GM12864 (cell line): ENCODE data around the gene AFF1.

Source experiments
- DNase-seq: peaks from one replicate; pipeline ENCODE4 v3.0.0-alpha.2; 2011; ENCODE audit warnings: low read depth
- H3K4me3 ChIP-seq: 2 replicates; pipeline ENCODE4 v1.5.1; 2011; ENCODE audit warnings: mild to moderate bottlenecking, low read depth, low read length, control low read depth
- CTCF ChIP-seq: IDR thresholded peaks from 2 replicates; pipeline ENCODE4 v1.5.1; 2011; ENCODE audit warnings: low read depth, mild to moderate bottlenecking, moderate library complexity, low read length, control low read depth, inconsistent platforms; ENCODE audit errors: missing control alignments

Gene AFF1

GRCh38 chr4:87006426-87006675 is 71.5 kb downstream of the AFF1 start:
- H3K4me3 ChIP-seq, result peak overlapping the region; percentile 61
- TF ChIP-seq CTCF, result peak; percentile 48
- no peak for DNase-seq

DNA sequence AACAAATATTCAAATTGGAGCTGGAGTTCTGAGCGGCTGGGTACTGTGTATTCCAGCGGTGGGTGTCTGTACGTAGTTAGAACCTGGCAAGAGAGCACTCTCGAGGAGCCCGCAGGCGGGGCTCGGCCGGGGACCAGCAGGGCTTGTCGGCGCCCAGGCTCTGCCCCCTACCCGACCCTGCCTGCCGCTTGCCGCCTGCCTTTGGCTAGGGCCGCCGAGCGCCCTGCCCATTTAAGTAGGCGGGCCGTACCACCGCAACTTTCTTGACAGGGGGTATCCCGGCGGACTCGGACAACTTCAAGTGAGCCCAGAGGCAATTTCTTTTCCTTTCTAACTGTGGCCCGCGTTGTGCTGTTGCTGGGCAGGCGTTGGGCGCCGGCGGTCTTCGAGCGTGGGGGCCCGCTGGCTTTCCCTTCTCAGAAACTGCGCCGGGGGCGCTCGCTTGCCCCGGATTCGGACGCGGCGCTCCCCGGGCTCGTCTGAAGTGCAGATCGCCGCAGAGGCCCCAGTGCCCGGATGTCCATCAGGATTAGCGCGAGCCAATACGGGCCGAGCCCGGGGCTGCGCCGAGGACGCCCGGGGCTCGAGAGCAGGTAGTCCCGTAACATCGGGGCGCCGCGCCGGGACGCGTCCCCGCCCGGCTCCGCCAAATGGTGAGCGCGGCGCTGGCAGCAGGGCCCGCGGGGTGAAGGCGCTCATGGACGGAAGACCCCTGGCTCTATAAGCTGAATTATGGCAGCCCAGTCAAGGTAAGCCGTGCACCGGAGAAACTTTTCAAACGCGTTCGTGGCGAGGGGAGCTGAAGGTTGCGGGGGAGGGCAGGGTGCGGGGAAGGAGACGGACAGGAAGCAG is 72.1 kb downstream of the AFF1 start:
- DNase-seq, result peak; percentile 83
- peak overlapping the region; percentile 61 for H3K4me3 ChIP-seq
- peak; percentile 4 for TF ChIP-seq CTCF

DNA sequence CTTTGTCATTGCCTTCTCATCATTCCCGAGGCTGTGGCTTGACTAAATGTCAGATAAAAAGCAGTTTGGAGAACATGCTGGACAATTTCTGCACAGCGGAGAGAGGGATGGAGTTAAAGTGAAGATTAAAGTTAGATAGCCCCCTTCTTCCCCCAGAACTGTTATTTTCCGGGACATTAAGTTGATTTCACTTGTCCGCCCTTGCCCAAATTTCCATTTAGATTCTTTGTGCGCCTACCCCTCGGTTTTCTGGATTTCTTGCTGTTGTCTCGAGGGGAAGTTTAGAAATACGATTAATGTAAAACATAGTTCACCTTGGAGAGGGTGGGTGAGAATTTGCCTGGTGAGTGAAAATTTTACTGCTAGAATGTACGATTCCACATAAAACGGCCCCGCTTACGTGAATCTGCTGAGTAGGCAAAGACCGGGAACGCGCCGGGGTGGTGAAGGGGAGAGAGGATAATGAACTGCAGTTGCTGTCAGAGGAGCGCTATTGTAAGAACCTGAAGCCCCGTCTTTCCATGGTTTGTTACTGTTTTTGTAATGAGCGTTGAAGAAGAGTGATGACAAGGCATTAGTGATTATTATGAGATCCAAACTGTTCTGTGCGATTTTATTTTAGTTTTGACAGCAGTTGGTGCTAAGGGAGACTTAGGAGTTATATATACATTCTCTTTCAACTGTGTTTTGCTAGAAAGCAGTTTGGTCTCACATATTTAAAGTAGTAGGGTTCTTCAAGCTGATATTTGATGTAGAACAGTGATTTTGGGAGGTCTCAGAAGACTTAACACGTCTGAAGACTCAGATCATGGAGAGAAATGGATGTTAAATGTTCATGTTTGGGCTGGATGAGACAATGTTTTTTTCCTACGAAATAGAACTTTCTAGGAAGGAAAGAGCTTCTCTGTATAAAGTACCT is 73.0 kb downstream of the AFF1 start:
- no peak for TF ChIP-seq CTCF
- peak overlapping the region; percentile 61 for H3K4me3 ChIP-seq
- DNase-seq, result no peak

DNA sequence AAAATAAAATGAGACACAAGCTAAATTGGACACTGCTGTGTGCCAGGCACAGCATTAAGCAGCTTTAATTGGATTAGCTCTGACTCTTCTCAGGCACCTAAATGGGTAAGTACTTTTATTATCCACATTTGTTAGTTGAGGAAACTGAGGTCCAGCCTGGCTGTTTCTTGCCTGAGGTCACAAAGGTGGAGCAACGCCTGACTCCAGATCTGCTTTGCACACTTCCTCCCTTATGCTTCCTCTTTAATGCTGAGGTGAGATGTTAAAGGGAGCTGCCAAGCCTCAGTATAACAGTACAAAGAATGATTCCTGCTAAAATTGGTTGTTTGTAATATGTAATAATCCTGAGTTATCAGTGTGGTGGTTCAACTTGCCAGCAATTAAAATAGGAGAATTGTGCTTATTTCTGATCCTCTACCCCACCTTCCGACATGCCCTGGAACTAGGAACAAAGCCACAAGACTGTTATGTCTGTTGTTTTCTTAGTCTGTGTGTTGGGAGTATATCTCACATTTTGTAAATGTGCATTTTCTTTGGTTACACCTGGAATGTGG is 74.4 kb downstream of the AFF1 start:
- DNase-seq, result no peak
- peak overlapping the region; percentile 61 for H3K4me3 ChIP-seq
- no peak for TF ChIP-seq CTCF

DNA sequence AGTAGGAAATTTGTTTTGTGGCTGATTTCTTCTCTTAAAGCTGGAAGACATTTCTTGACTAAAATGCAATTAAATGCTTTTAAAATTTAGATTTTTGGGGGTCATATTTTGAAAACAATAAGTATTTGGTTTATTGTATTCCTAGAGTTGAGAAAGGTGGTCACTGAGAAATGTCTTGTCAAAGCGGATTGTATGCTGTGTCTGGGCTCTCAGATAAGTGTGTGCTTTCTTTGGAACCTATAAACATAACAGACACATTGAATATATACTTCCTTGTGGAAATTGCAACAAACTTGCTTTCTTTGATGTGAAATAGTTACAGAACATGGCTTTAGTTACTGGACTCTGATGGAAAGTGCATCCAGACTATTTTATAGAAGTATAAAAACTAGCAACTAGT is 75.4 kb downstream of the AFF1 start:
- H3K4me3 ChIP-seq, result no peak overlapping the region
- no peak for TF ChIP-seq CTCF
- no peak for DNase-seq

- no peak for DNase-seq
- H3K4me3 ChIP-seq, result no peak overlapping the region
- TF ChIP-seq CTCF, result no peak
Observed at GRCh38 chr4:87011340-87012034, 76.7 kb downstream of the AFF1 start.
